HG02610 (cell line): Measurements from ENCODE around the gene GHRL.

ENCODE experiments used
- ATAC-seq: cut with Tn5 transposase; IDR thresholded peaks from one replicate; pipeline ENCODE4 v1.9.1; 2021; ENCODE audit warnings: mild to moderate bottlenecking, moderate library complexity; ENCODE audit not compliant: unreplicated experiment

GHRL gene

DNA sequence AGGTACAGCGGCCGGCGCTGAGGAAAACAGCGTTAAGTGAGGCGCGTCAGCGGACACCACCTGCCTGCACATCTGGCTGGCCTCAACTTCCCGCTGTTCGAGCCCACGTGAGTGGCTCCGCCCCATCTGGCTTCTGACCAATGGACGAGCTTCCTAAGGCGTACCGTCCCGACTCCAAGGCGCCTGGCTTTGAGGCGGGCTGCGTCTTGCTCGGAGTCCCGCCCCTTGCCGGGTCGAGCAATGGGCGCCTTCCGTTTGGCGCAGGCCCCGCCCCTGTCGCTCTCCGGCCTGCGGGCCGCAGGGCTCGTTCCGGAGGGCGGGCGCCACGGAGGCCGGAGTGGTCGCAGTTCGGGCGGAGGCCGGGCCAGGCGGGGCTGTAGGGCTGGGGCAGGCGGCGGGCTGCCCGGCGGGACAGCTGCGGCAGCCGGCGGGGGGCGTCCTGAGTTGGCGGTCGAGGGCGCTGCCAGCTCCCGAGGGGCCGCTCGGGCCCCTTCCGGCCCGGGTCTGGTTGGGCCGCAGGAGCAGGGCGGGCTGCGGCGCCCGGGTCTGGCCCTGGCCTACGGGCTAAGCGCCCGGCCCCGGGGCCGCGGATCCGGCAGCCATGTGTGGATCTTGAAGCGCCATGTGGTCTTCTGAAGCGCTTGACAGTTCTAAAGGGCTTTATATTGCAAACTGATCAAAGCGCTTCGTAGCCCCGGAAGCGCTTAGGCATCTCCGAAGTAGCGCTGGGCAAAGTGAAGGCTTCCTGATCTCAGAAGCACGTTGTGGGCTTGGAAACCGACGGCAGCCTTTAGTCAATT lies 44.4 kb downstream of the GHRL start, which contains the start of gene TATDN2:
TATDN2 (plus strand) TSS at position 276 of the 800 bp plus-strand sequence. CDS start 742 bp downstream, outside the sequence.
- peak; percentile 95 for ATAC-seq

DNA sequence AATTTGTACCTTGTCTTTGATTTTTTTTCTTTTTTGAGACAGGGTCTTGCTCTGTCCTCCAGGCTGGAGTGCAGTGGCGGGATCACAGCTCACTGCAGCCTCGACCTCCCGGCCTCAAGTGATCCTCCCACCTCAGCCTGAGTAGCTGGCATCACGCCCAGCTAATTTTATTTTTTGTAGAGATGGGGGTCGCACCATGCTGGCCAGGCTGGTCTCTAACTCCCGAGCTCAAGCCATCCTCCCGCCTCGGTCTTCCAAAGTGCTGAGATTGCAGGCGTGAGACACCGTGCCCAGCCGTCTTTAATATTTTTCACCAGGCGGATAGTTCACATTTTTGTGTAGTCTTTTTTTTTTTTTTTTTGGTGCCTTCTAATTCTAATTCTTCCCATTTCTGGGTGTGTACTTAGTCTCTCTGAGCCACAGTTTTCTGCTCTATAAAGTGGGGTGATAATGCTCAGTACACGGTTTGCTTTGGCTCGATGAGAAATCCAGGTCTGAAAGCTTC lies 45.0 kb downstream of the GHRL start:
- ATAC-seq = no peak

DNA sequence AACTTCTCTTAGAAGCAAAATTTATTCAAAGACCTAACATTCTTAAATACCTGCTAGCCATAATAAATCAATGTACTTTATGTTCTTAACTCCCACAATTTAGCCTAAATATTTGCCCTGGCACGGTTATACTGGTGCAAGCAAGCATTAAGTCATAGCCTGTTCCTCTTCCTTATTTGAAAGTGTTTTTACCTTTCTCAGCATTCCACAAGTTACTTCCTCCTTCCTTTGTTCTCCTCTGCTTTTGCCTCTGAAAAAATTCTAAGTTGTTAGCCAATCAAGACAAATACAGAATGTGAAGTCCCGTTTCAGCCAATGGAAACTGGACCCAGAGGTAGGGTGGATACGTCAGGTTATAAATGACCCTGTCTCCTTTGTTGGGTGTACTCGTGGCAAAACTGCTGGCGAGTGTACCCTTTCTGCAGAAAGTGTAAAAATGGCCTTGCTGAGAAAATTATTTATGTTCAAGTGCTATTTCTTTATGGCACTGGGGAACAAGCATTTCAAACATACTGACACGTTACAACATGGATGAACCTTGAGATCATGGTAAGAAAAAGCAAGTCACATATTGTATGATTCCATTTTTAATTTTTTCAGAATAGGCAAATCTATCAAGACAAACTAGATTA lies 47.5 kb downstream of the GHRL start:
- no peak for ATAC-seq

DNA sequence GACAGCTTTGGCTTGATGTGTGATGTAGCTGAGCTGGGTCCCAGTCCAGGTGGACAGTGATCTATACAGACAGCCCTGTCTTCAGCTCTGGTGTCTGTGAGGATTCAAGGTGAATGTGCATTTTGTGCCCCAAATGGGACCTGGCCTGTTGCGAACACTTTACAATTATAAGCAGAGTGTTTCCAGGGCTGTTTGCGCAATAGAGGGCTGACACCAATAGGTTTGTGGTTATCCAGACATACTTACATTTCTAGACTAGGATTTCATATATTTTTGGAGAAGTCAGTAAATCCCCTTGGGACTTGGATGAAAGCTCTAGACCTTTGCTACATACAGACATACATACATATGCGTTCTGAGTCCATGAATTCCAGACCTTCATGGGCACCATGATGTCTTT lies 48.7 kb downstream of the GHRL start:
- no peak for ATAC-seq

DNA sequence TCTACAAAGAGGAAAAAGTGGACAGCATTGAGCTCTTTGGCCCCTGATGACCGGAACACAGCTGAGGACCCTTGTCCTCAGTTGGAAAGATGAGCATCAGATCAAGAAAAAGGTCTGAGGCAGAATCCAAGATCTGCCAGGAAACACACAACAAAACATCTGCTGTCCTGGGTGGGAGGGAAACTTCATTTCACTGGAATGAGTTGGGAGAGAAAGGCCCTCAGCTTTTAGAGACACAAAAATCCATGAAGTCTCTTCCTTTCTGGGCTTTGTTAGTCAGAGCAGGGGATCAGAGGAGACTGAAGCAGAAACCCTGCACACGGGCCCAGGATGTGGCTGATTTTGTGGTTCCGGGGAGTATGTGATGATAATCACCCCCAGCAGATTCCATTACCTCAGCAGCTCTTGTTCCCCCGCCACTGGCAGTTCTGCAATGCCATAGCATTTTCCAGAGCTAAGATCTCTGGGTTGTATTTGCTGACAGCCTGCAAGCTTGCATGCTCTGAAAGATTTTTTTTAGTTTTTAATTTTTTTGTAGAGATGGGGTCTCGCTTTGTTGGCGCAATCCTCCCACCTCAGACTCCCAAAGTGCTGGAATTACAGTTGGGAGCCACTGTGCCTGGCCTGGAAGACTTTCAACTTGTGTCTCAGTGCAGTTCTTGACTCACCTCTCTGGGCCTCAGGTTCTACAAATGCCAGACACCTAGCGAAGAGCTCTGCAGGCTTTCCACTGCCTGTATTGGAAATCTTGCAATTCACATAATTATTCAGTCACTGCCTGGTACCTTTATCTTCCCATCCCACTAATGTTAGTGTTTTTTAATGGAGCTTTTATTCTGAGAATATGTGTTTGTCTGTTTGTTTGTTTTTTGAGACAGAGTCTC lies 50.3 kb downstream of the GHRL start:
- ATAC-seq = peak; percentile 72

DNA sequence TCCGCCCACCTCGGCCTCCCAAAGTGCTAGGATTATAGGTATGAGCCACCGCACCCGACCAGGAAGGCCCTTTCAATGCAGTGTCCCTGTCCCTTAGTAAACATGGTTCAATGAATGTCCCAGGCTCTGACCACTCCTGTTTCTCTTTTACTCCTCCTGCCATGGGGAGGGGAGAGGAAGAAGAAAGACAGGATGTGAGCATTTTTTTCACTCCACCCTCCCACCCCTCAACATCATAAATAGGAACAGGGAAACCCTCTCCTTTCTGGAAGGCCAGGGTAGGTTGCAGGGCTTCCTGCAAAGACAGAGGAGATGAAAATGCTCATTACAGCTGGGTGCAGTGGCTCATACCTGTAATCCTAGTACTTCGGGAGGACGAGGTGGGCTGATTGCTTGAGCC lies 51.9 kb downstream of the GHRL start:
- no peak for ATAC-seq

DNA sequence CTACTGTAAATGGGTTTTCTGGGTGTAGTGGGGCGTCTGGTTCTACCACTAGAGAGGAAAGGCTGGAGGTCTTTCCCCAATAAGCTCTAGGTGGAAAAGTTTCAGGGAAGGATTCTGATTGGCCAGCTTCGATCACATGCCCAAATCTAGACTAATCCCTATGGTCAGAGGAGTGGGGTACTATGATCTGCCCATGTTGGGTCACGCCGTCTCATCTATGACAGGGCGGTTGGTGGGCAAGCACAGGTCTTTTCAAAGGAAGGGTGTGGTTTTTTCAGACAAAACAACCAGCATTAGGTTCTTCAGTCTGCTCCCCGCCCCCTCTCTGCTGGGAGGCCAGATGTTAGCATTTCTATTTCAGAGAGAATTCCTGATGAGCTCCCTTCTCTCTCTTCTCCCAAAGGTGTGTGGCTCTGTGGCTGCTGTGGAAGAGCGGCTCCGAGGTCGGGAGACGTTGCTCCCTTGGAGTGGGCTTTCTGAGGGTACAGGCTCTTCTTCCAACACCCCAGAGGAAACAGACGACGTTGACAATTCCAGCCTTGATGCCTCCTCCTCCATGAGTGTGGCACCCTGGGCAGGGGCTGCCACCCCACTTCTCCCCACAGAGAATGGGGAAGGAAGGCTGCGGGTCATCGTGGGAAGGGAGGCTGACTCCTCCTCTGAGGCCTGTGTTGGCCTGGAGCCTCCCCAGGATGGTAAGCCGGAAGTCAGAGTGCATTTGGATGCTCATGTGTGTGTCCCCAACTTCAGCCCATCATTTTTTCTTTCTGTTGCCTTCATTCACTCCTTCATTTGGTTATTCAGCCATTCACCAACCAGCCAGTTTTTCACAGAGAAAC lies 54.2 kb downstream of the GHRL start:
- ATAC-seq = no peak
